ENCODE results near the gene COA1. TPM values are rescaled to one million over a fixed set of nuclear protein-coding genes. Genes with fewer than 3 reads are reported as not detected.

Gene COA1
- total RNA-seq, 1 donor from 2014 or later = 192 TPM

GRCh38 chr7:43631559-43631958 lies 97.8 kb downstream of the COA1 start:
- H4K20me1 ChIP-seq (ENCODE audit: low read depth) = no peaks in the 10 kb centered on the region

GRCh38 chr7:43630482-43630881 lies 98.8 kb downstream of the COA1 start:
- Mint-ChIP-seq H3K9me3 (no peaks in the 10 kb centered on the region), H3K36me3 (peaks cover 61% of the 10 kb centered on the region), H3K4me3 (no peak overlapping the region), H3K4me1 (no peaks in the 10 kb centered on the region), H3K27ac (no peak overlapping the region), H3K27me3 (ENCODE audit: insufficient read depth, low read depth) (no peaks in the 10 kb centered on the region)
- Histone ChIP-seq H3K36me3 (no peaks in the 10 kb centered on the region), H3K27ac (no peak overlapping the region), H3K4me1 (no peaks in the 10 kb centered on the region), H3K9ac (no peak overlapping the region), H4K20me1 (ENCODE audit: low read depth) (no peaks in the 10 kb centered on the region), H2AFZ (replicated peaks) (no peak overlapping the region), H3K79me2 (ENCODE audit: low read depth) (no peaks in the 10 kb centered on the region), H3F3A (ENCODE audit: low read depth) (no peaks in the 10 kb centered on the region), H3K27me3 (no peaks in the 10 kb centered on the region), H3K9me3 (ENCODE audit: low read depth) (no peaks in the 10 kb centered on the region), H3K4me3 (no peak overlapping the region), H3K4me2 (no peak overlapping the region)
- no peak for DNase-seq (ENCODE audit: low spot score)
- TF ChIP-seq EZH2 (IDR thresholded peaks at IDR 0.05) = no peak
- TF ChIP-seq CTCF (IDR thresholded peaks at IDR 0.05) = no peak
- no peak for TF ChIP-seq EZH2phosphoT487 (IDR thresholded peaks at IDR 0.05)

More at GRCh38 chr7:43631559-43631958, 97.8 kb downstream of the COA1 start:
- no peaks in the 10 kb centered on the region for H3K79me2 ChIP-seq (ENCODE audit: low read depth)
- no peak overlapping the region for H2AFZ ChIP-seq (replicated peaks)
- H3K9me3 Mint-ChIP-seq = no peaks in the 10 kb centered on the region
- no peak overlapping the region for H3K27ac Mint-ChIP-seq
- no peaks in the 10 kb centered on the region for H3K36me3 ChIP-seq
- no peaks in the 10 kb centered on the region for H3F3A ChIP-seq (ENCODE audit: low read depth)
- H3K27ac ChIP-seq = no peak overlapping the region
- no peaks in the 10 kb centered on the region for H3K27me3 Mint-ChIP-seq (ENCODE audit: insufficient read depth, low read depth)
- no peak overlapping the region for H3K4me2 ChIP-seq
- H3K4me1 ChIP-seq = no peaks in the 10 kb centered on the region
- H3K4me3 Mint-ChIP-seq = no peak overlapping the region
- no peaks in the 10 kb centered on the region for H3K27me3 ChIP-seq
- H3K4me1 Mint-ChIP-seq = no peaks in the 10 kb centered on the region
- no peak for DNase-seq (ENCODE audit: low spot score)
- no peak for TF ChIP-seq EZH2phosphoT487 (IDR thresholded peaks at IDR 0.05)
- no peak for TF ChIP-seq CTCF (IDR thresholded peaks at IDR 0.05)
- no peak for TF ChIP-seq EZH2 (IDR thresholded peaks at IDR 0.05)
- H3K4me3 ChIP-seq = no peak overlapping the region
- H3K36me3 Mint-ChIP-seq = peaks cover 69% of the 10 kb centered on the region
- no peaks in the 10 kb centered on the region for H3K9me3 ChIP-seq (ENCODE audit: low read depth)
- H3K9ac ChIP-seq = no peak overlapping the region

- no peak for DNase-seq (ENCODE audit: low spot score)
- no peaks in the 10 kb centered on the region for H3K9me3 Mint-ChIP-seq
- H3K4me1 Mint-ChIP-seq = no peaks in the 10 kb centered on the region
- Histone ChIP-seq H3K36me3 (no peaks in the 10 kb centered on the region), H3K79me2 (ENCODE audit: low read depth) (no peaks in the 10 kb centered on the region), H3K4me1 (no peaks in the 10 kb centered on the region), H4K20me1 (ENCODE audit: low read depth) (no peaks in the 10 kb centered on the region), H3K9ac (no peak overlapping the region), H2AFZ (replicated peaks) (no peak overlapping the region), H3K27ac (no peak overlapping the region), H3K4me3 (no peak overlapping the region), H3K4me2 (no peak overlapping the region), H3K27me3 (no peaks in the 10 kb centered on the region), H3K9me3 (ENCODE audit: low read depth) (no peaks in the 10 kb centered on the region), H3F3A (ENCODE audit: low read depth) (no peaks in the 10 kb centered on the region)
- no peak overlapping the region for H3K27ac Mint-ChIP-seq
- peaks cover 57% of the 10 kb centered on the region for H3K36me3 Mint-ChIP-seq
- no peak for TF ChIP-seq EZH2 (IDR thresholded peaks at IDR 0.05)
- no peak for TF ChIP-seq EZH2phosphoT487 (IDR thresholded peaks at IDR 0.05)
- TF ChIP-seq CTCF (IDR thresholded peaks at IDR 0.05) = no peak
- H3K4me3 Mint-ChIP-seq = no peak overlapping the region
- no peaks in the 10 kb centered on the region for H3K27me3 Mint-ChIP-seq (ENCODE audit: insufficient read depth, low read depth)
These were observed 99.5 kb downstream of the COA1 start for GRCh38 chr7:43629857-43630256.
